ENCODE results near the gene MTOR.
A peak's percentile ranks its signal among the peaks of the same experiment; 100 is the strongest.
"Not testable (repeated sequence)": the region's sequence is repeated elsewhere in the genome, so short reads cannot be mapped to it uniquely, and the experiment has no call there.

Gene MTOR

GRCh38 chr1:11280719-11281376 lies 18.5 kb upstream of the MTOR start:
- no peak for DNase-seq (ENCODE audit: low spot score)

- DNase-seq (ENCODE audit: low spot score), result no peak
Measured at GRCh38 chr1:11279630-11280029, 17.3 kb upstream of the MTOR start.

GRCh38 chr1:11279152-11279551 lies 16.8 kb upstream of the MTOR start:
- DNase-seq (ENCODE audit: low spot score), result no peak

DNA sequence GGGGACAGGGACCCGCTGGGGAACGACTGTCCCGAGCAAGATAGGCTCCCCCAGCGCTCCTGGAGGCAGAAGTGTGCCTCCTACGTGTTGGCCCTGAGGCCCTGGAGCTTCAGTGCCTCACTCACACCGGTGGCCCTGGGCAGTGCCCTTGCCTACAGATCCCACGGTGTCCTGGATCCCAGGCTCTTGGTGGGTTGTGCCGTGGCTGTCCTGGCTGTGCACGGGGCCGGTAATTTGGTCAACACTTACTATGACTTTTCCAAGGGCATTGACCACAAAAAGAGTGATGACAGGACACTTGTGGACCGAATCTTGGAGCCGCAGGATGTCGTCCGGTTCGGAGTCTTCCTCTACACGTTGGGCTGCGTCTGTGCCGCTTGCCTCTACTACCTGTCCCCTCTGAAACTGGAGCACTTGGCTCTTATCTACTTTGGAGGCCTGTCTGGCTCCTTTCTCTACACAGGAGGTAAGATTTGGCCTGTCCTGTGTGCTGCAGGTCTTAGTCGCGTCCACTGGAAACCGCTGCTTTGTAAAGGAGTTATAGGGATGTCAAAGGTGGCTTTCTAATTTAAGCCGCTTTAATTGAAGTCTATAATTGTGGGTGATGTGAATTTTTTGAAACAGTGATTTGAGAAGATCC lies 11.4 kb upstream of the MTOR start:
- no peak for DNase-seq (ENCODE audit: low spot score)

DNA sequence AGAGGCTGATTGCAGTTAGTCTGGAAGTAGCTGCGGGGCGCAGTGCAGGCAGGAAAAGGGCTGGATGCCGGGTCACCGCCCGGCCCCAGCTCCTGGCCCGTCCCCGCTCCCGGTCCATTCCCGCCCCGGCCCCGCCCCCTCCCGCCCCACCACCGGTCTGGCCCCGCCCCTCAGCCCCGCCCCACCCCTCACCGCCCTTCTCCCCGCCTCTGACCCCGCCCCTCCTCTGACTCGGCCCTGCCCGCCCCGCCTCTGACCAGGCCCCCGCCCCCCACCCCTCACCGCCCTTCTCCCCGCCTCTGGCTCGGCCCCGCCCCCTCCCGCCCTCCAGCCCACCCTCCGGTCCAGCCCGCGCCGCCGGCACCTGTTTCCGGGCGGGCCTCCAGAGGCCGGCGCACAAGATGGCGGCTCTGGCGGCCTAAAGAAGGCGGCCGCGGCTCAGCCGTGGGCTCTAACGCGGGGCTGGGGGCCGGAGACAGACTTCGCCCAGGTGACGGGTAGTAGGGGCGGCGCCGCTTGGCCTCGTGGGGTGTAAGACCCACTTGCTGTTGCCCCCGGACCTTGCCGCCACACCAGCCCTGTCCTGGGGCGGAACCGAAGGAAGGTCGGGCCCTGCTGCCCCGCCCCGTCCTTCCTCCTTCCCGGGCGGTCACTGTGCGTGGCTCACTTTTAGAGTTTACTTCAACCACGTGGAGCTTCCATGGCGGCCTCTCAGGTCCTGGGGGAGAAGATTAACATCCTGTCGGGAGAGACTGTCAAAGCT lies 10.7 kb upstream of the MTOR start, which contains the start of gene UBIAD1:
TSS of gene UBIAD1 (plus strand) at position 367 of the 763 bp plus-strand sequence. CDS start at position 701, 334 bp downstream.
- peak; percentile 97 for DNase-seq (ENCODE audit: low spot score)

DNA sequence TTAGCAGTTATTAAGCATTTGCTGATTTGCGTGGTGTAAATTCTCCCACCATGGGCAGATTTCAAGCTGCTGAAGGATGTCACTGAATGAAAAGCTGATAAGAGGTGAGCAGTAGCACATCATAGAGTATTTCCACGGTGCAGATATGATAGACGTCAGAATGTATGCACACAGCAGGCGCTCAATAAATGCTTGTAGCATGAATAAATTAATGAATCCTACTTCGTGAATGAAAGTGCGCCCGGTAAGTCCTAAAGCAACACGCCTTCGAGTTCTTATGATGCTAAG lies 10.1 kb upstream of the MTOR start:
- no peak for DNase-seq (ENCODE audit: low spot score)

- DNase-seq (ENCODE audit: low spot score), result not testable (repeated sequence)
Measured at GRCh38 chr1:11267350-11268337, 5.3 kb upstream of the MTOR start.

GRCh38 chr1:11266268-11267074 lies 4.1 kb upstream of the MTOR start:
- DNase-seq (ENCODE audit: low spot score), result no peak

DNA sequence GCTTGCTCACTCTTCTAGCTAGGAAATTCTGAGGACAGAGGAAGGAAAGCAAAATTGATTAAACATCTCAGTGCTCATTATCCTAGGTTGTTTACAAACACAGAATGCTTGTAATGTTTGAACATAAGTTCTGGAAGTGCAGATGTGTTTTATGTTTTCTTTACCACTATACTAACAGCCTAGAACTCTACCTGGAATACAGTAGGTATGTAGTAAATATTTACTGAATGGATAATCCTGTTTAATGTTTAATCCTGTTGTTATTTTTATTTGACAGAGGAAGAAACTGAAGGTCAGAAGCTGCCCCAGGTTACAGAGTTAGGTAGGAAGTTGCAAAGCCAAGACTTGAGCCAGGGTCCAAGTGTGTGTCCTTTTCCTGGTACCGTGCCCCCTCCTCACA lies 6.1 kb downstream of the MTOR start:
- DNase-seq (ENCODE audit: low spot score), result no peak

DNA sequence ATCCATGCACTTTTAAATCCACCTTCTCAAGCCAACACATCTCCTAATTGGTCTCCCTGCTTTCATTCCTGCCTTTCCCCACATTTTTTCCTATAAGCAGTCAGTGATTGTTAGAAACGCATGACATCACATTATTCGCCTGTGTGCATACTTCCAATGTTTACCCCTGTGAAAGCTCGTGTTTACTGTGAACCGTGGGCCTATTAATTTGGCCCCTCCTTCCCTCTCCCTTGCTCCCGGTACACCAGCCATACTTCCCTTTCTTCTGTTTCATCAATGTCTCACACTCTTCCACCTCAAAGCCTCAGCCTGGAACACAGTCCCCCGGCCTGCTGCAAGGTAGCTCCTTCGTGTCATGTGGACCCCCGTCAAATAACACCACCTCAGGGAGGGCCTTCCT lies 9.1 kb downstream of the MTOR start:
- no peak for DNase-seq (ENCODE audit: low spot score)

DNA sequence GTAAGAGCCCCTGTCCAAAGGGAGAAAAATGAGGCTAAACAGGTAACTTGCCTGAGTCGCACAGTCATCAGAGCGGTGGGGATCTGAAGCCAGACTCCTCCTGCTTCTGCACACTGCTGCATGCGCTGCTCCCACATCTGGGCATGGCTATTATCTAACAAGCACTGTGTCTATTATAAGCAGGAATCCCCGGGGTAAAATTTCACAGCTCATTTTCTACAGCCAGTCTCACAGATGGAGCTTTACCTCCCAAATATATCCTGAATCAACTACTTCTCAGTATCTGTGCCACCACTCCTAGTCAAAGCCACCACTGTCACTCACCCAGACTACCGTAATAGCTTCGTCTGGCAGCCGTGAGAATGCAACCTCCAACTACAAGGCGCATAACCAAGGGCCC lies 9.8 kb downstream of the MTOR start:
- no peak for DNase-seq (ENCODE audit: low spot score)

GRCh38 chr1:11248169-11248568 lies 14.2 kb downstream of the MTOR start:
- DNase-seq (ENCODE audit: low spot score), result no peak

DNA sequence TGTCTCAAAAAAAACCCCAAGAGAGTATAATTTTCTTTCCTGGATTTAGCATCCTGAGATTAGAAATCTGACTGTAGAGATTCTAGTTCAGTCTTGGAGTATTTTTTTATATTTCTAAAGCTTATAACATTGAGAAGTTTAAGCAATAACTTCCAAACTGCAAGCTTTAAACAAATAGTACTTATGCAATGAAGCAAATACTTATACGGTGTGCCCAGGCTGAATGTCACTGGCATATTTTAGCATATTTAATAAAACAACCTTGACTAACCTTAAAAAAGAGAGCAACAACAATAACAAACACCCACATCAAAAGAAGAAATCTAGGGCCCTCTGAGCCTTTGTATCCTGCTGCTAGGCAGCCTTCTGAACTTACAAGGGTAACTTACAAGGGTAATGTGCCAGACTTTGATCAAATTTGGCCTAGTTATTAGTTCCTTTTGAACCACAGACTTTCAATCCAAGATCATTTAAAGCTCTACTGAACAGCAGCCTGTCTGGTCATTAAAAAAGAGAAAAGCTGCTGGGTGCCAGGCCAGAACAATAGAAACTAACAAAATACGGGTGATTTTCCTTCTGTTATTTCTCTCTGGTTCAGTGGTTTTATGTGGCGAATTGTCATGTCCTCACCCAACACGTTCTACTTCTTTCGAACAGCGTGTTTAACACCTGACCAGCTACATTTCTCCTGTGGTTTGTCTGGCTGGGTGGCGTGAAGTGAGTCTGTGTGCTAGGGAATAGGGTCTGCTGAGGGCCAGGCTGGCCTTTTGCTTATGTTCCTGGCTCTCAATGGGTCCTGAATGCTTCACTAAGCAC lies 16.2 kb downstream of the MTOR start:
- DNase-seq (ENCODE audit: low spot score), result no peak

DNA sequence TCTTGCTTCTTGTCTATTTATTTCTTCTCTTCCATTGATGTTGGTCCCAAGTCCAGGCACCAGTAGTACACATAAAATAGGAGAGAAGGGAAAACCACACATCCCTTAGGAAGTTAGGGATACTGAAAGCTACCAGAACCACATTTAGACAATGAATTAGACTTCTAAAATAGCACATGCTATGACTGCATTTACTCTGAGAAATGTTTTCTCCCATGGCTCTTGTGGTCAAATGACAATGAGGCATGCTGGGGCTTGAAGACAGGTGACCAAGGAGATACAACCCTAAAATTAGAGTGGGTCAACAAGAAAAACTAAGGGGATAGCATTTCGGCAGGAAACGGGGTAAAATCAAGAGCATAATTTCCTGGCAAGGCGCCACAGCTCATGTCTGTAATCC lies 17.1 kb downstream of the MTOR start:
- DNase-seq (ENCODE audit: low spot score), result no peak

DNA sequence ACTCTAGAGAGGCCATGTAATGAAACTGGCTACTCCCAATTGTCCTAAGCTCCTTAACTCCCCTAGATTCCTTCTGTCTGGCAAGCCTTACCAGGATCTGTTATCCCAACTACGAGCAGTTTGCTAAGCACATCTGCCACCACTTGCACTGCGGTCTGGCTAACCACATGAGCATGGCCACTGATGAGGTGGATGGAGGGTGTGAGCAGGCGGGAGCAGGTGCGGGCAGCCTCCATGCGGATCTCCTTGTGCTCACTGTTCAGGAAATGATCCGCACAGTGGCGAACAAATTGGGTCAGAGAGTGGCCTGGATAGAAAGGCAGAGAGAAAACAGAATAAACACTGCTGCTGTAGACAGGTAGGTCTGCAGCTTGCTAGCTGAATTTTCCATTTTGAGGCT lies 24.0 kb downstream of the MTOR start:
- no peak for DNase-seq (ENCODE audit: low spot score)

DNA sequence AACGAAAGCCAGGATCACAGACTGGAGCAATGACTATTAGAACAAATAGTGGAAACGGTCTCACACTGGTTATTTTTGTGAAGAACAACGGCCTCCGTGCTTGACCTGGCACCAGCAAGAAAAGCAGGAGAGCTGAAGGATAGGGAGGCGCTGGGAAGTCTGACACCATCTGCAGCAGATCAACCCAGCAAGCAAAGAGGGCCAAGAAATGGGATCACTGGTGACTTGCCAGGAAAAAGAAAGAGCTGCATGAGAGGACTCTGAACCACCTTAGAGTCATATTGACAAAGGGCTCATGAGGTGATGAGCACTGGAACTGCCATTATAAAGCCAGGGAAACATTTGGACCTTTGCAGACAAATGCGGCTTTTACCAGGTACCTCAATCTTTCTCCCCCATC lies 25.0 kb downstream of the MTOR start:
- DNase-seq (ENCODE audit: low spot score), result no peak

GRCh38 chr1:11233208-11233607 lies 29.1 kb downstream of the MTOR start:
- DNase-seq (ENCODE audit: low spot score), result no peak

DNA sequence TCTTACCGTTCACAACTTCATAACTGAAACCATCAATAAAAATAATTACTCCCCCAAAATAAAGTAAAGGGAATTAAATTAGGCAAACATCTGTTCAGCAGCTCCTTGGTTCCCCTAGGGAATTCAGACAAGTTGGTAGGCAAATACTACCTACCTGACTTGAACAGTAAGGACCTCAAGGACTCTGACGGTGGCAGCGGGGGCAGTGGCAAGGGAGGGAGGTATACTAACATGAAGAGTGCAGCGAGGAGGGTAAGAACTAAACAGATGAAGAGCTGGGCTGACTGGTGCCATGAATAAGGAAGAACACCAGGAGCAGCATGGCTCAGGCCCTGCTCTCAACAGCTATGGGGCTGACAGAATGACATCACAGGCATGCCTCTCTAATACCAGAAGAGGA lies 33.1 kb downstream of the MTOR start:
- DNase-seq (ENCODE audit: low spot score), result no peak

GRCh38 chr1:11227106-11228077 lies 35.0 kb downstream of the MTOR start:
- no peak for DNase-seq (ENCODE audit: low spot score)

Data from AG20443 (cell line).